ENCODE measurements around the gene PDE8B.

The PDE8B gene

DNA sequence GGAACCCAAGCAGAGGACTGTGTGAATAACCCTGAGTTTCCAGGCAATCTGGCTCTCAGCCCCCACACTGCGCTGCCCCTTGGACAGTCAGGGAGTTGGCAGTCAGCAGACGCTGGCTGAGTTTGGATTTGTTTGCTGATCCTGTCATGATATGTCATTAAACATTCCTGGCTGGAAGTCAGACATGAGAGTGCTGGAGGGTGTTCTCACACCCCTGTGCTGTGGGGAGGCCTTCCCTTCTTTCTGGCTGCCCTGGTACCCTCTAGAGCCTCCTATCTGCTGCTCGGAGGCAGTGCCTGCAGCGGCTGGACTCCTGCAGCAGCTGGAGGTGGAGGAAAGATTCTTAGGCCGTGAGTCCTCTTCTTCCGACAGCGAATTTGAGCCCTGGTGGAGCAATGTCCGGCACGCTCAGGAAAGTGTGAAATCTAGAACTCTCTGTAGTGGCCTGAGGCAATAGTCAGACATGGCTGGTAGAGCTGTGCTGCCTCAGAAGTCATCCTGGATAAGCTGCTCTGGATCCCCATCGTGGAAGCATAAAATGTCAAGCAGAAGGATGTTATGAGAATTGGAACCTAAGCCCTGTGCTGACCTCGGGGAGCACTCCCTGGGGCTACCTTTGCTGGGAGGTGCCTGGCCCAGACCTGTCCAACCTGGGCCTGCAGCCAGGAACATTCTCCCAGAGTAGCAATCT is 72.0 kb downstream of the PDE8B start:
- no peak for DNase-seq (ENCODE audit: extremely low read depth in 1 of 2, low read depth in 1 of 2)

DNA sequence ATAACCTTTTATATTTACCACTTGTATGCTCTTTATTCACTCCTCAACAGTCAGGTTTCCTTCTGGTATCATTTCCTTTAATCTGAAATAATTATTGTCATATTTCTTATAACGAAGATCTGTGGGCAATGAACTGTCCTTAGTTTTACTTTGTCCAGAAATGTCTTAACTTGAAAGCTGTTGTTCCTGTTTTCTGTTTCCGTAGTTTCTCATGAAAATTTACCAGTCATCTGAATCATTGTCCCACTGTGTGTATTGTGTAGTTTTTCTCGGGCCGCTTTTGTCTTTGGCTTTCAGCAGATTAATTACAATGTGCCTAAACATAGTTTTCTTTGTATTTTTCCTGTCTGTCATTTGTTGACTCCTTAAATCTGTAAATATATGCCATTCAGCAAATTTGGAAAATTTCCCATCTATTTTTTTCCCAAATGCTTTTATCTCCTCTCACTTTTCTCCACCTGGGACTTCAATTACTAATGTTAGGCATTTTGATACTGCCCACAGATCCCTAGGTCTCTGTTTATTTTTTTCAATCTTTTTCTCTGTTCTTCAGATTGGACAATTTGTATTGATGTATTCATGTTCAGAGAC is 74.9 kb downstream of the PDE8B start:
- DNase-seq (ENCODE audit: extremely low read depth in 1 of 2, low read depth in 1 of 2) = no peak

DNA sequence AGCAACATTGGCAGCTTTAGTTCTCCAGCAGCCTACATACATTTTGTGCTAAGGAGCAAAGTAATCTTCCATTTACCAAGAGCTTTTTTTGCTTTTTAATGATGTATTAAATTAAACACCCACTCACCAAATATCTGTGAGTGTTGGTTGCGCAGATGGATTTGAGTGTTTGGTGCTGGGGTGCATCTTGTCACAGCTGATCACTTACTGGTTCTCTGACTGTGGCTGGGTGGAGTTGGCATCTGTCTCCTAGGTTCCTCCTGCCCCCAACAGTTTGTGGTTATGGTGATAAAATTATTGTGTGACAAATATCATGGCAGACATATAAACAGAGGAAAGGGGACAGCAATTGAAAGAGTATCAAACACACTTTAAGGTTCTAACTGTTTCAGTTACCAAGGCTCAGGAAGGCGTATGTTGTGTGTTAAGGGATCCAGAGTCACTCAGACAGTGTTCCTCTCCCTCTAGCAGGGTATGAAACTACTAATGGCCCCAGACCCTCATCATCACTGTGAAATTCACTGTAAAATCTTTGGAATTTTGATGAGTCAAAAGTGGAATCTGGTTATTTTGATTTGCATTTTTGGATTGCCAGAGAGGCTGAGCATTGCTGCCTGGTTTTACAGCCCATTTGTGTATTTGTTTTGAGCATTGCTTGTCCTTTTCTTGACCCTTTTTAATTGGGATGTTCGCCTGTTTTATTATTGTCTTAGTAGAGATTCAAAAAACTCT is 81.7 kb downstream of the PDE8B start:
- no peak for DNase-seq (ENCODE audit: extremely low read depth in 1 of 2, low read depth in 1 of 2)

DNA sequence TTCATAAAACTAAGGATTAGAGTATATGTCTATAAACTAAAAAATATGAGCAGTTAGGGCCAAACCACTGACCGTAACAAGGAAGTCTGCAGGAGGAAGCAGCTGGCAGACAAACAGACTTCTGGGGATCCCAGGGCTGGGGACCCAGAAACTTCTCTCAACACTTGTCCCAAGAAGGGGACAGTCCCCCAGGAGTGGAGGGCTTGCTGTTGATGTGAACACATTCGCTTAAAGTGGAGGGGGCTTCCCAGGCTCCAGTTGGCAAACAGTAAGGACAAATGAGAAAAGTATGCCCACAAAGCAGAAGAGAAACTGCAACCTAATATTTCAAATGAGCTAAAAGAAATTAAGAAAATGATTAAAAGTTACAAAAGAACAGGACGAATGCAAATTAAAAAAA is 83.7 kb downstream of the PDE8B start:
- no peak for DNase-seq (ENCODE audit: extremely low read depth in 1 of 2, low read depth in 1 of 2)

GRCh38 chr5:77295863-77296378 is 85.4 kb downstream of the PDE8B start:
- no peak for DNase-seq (ENCODE audit: extremely low read depth in 1 of 2, low read depth in 1 of 2)

DNA sequence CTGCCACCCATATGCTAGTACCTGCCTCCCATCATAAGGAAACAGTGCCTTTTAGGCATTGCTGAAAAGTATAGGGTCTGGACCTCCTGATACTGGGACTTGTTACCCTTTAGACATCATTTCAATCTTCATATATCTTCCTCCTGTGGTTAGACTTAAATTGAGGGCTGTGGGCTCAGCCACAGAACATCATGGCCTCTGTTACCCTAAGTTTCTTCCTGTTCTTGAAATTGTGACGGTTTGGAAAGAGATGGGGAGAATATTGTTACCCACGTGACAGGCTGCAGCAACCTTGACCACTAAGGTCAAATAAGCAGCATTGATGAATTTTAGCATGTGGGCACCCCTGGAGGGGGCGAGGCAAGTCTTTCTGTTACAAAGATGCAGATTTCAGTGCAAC is 87.7 kb downstream of the PDE8B start:
- DNase-seq (ENCODE audit: extremely low read depth in 1 of 2, low read depth in 1 of 2) = no peak

DNA sequence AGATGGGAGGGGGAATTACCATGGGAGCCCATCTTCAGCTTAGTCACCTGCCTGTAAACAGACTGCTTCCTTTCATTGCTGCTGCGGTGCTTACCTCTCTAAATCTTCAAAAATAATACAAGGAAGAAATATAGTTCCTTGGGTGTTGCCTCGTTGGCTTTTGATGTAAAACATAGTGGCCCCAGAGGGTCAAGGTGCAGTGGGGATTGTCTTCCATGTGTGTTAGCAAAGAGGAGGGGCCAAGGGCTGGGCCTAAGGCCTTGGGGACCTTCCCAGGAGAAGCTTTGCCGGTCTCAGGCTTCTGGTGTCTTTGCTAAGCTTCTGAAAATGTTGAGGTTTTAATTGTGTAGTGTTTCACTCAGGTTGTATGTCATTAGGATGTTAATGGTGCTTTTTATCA is 90.0 kb downstream of the PDE8B start:
- no peak for DNase-seq (ENCODE audit: extremely low read depth in 1 of 2, low read depth in 1 of 2)

GRCh38 chr5:77301447-77301883 is 91.0 kb downstream of the PDE8B start:
- DNase-seq (ENCODE audit: extremely low read depth in 1 of 2, low read depth in 1 of 2) = no peak

DNA sequence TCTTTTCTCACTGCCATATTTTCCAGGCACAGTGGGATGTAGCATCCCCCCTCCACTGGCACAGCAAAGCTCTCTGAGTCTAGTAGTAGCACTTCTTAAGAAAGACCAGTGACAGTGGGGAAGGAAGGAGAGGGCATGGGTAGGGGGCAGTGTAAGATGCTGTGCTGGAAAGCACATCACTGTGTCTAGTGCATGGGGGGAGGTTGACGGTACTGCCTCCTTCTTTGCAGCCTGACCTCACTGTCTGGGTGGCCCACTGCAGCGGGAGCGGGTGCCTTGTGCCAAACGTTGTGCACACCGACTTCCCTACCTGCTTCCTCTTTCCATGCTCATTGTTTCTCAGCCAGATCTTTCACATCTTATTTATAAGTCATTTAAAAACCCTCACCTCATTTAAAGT is 91.8 kb downstream of the PDE8B start:
- DNase-seq (ENCODE audit: extremely low read depth in 1 of 2, low read depth in 1 of 2) = no peak

DNA sequence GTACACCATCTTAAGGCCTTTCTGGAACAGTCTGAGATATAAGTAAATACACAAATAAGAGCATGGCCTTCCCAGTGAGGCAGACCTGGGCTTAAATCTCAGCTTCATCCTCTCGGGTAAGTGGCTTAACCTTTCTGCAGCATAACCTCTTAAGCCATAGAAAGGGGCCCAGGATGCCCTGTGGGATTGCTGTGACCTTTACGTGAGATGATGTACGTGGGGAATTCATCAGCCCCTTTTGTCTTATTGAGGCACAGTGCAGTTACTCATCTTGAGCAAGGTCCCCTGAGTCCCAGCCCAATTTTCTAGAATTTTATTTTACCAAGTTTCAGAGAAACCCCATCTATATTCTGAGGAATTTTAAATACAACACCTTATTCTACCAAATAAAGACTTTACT is 92.2 kb downstream of the PDE8B start:
- no peak for DNase-seq (ENCODE audit: extremely low read depth in 1 of 2, low read depth in 1 of 2)

- no peak for DNase-seq (ENCODE audit: extremely low read depth in 1 of 2, low read depth in 1 of 2)
These were observed 93.9 kb downstream of the PDE8B start for GRCh38 chr5:77304388-77304787.

GRCh38 chr5:77305222-77305846 is 94.9 kb downstream of the PDE8B start:
- no peak for DNase-seq (ENCODE audit: extremely low read depth in 1 of 2, low read depth in 1 of 2)

GRCh38 chr5:77305956-77306355 is 95.5 kb downstream of the PDE8B start:
- DNase-seq (ENCODE audit: extremely low read depth in 1 of 2, low read depth in 1 of 2) = no peak

GRCh38 chr5:77306531-77306930 is 96.1 kb downstream of the PDE8B start:
- DNase-seq (ENCODE audit: extremely low read depth in 1 of 2, low read depth in 1 of 2) = no peak

- DNase-seq (ENCODE audit: extremely low read depth in 1 of 2, low read depth in 1 of 2) = no peak
These were observed 97.9 kb downstream of the PDE8B start for GRCh38 chr5:77308154-77308960.

DNA sequence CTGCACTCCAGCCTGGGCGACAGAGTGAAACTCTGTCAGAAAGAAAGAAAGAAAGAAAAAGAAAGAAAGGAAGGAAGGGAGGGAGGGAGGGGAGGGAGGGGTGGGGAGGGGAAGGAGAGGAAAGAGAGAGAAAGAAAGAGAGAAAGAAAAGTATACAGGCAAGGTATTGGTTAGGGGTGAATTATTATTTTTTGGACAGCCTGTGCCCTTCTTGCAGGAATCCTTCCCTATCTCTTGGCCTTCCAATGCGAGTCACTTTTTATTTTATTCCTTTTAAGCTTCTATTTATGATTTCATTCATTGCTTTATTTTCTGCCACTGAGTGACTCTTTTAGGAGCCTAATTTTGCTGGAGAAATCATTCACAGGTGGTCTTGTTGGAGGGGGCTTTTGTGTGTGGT is 98.7 kb downstream of the PDE8B start:
- no peak for DNase-seq (ENCODE audit: extremely low read depth in 1 of 2, low read depth in 1 of 2)

GRCh38 chr5:77310494-77311213 is 100.2 kb downstream of the PDE8B start:
- DNase-seq (ENCODE audit: extremely low read depth in 1 of 2, low read depth in 1 of 2) = no peak

- DNase-seq (ENCODE audit: extremely low read depth in 1 of 2, low read depth in 1 of 2) = no peak
These were observed 100.7 kb downstream of the PDE8B start for GRCh38 chr5:77311214-77311571.

DNA sequence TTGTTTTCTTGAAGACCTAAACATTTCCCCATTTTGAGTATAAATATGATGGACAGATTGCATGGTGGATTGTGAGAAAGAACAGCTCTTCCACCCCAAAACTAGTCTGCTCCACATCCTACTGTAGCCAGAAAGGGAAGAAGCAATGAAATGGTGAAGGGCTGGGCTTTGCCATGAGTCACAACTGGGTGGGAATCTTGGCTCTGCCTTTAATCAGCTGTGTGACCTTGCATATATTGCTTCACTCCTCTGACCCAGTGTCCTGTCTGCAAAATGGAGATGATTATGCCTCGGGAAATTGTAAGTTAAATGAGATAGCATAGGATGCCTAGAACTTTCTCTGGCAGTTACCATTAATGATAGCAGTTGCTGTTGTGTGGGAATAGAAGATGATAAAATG is 101.9 kb downstream of the PDE8B start:
- DNase-seq (ENCODE audit: extremely low read depth in 1 of 2, low read depth in 1 of 2) = no peak

All from activated CD8-positive, alpha-beta memory T cell treated with anti-CD3 and anti-CD28 coated beads for 1 hour (primary cell).